ACC112 (cell line): ENCODE results near the gene PAX5.

Experiments used
- H2AFZ ChIP-seq: fragments of 200-600 bp; sonication (generic); one replicate; pipeline ENCODE4 v1.6.0; 2017; ENCODE audit warnings: antibody characterized with exemption, low read length; ENCODE audit not compliant: unreplicated experiment
- H3K27ac ChIP-seq: fragments of 200-600 bp; sonication (generic); 2 replicates; pipeline ENCODE4 v1.5.1; 2014; ENCODE audit warnings: low read depth, mild to moderate bottlenecking, antibody characterized with exemption, low read length, moderate library complexity
- H3K27me3 ChIP-seq: fragments of 200-600 bp; sonication (generic); 2 replicates; pipeline ENCODE4 v1.6.1; 2014; ENCODE audit warnings: mild to moderate bottlenecking, antibody characterized with exemption, low read length, moderate library complexity, mixed read lengths; ENCODE audit not compliant: insufficient read depth
- H3K36me3 ChIP-seq: fragments of 200-600 bp; sonication (generic); 2 replicates; pipeline ENCODE4 v1.6.1; 2016; ENCODE audit warnings: mild to moderate bottlenecking, antibody characterized with exemption, low read length, moderate library complexity, mixed read lengths; ENCODE audit not compliant: insufficient read depth
- H3K4me1 ChIP-seq: fragments of 200-600 bp; sonication (generic); one replicate; pipeline ENCODE4 v1.6.1; 2016; ENCODE audit warnings: low read length, mixed read lengths; ENCODE audit not compliant: insufficient read depth, unreplicated experiment, control insufficient read depth
- H3K4me3 ChIP-seq: fragments of 200-600 bp; sonication (generic); 2 replicates; pipeline ENCODE4 v1.5.1; 2014; ENCODE audit warnings: mild to moderate bottlenecking, low read depth, low read length
- H3K79me2 ChIP-seq: fragments of 200-600 bp; sonication (generic); one replicate; pipeline ENCODE4 v1.6.0; 2016; ENCODE audit warnings: low read length; ENCODE audit not compliant: control insufficient read depth, unreplicated experiment, insufficient read depth

The PAX5 gene

DNA sequence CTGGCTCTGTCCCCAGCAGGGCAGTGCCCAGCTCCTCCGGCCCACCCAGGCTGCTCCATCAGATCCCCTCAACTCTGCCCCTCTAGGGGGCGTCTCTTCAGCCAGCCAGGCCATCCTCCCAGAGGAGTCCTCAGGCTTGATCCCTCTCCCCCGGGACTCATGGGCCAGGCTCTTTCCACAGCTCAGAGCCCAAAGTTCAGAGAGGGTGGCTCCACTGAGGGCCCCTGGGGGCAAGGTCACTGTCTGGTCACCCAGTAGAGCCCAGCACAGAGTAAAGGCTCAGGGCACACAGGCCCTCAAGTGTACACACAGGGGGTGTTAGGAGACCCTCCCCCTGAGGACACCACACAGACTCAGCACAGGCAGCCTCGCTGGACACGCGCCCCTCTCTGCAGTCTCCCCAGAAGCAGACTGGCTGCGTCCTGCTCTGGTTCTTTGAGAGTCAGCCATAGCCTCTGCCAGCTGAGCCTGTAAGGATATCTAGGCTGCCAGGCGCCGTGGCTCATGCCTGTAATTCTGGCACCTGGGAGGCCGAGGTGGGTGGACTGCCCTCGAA is 64.8 kb downstream of the PAX5 start:
- Histone ChIP-seq H3K27ac (no peak overlapping the region), H2AFZ (no peak overlapping the region), H3K36me3 (no peaks in the 10 kb centered on the region), H3K4me3 (no peak overlapping the region), H3K79me2 (no peaks in the 10 kb centered on the region), H3K27me3 (peaks cover 32% of the 10 kb centered on the region), H3K4me1 (no peaks in the 10 kb centered on the region)

DNA sequence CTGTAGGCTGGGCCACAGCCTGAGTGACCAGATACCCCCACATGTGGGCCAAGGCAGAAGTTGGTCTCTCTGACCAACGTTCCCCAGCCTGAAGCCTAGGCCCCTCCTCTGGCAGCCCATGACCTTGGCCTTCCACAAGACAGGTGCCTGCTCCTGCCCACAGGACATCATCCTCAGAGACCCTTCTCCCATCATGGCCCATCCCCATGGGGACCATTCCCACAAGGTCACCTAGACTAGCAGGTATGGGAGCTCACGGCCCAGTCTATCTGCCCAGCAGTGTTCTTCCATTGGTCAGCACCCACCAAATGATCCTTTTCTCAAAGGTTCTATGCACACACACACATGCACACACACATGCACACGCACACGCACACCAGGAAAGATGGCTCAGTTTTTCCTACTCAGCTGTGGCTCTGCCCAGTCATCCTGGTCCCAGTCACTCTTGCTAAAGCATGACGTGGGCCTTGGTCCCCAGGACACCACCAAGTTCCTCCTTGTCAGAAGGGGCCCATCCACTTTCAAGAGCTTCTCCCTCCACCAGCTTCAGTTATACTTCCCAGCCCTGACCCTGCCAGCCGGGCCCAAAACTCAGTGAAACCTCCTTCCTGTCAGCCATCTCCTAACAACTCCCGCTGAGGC is 65.4 kb downstream of the PAX5 start:
- H3K36me3 ChIP-seq: no peaks in the 10 kb centered on the region
- no peak overlapping the region for H2AFZ ChIP-seq
- H3K27me3 ChIP-seq: peaks cover 32% of the 10 kb centered on the region
- no peaks in the 10 kb centered on the region for H3K79me2 ChIP-seq
- H3K4me1 ChIP-seq: no peaks in the 10 kb centered on the region
- no peak overlapping the region for H3K27ac ChIP-seq
- no peak overlapping the region for H3K4me3 ChIP-seq

DNA sequence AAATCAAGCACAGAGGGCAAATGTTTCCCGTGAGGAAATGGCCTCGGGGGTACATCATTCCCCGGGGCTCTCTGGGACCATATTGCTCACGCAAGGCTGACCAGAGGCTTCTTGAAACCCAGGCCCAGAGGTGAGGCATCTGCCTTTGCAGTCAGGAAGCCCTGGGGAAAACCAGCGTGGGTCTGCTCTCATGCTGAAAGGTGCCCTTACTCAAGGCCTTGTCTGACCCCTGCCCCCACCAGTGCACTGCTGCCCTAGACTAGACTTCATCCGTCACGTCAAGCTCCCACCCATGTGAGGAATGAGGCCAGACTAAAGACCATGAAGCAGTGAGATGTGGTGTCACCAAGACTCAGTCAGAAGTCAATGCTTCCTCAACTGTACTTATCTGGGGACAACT is 66.1 kb downstream of the PAX5 start:
- Histone ChIP-seq H3K36me3 (no peaks in the 10 kb centered on the region), H3K4me3 (no peak overlapping the region), H2AFZ (no peak overlapping the region), H3K79me2 (no peaks in the 10 kb centered on the region), H3K4me1 (no peaks in the 10 kb centered on the region), H3K27me3 (peaks cover 32% of the 10 kb centered on the region), H3K27ac (no peak overlapping the region)

DNA sequence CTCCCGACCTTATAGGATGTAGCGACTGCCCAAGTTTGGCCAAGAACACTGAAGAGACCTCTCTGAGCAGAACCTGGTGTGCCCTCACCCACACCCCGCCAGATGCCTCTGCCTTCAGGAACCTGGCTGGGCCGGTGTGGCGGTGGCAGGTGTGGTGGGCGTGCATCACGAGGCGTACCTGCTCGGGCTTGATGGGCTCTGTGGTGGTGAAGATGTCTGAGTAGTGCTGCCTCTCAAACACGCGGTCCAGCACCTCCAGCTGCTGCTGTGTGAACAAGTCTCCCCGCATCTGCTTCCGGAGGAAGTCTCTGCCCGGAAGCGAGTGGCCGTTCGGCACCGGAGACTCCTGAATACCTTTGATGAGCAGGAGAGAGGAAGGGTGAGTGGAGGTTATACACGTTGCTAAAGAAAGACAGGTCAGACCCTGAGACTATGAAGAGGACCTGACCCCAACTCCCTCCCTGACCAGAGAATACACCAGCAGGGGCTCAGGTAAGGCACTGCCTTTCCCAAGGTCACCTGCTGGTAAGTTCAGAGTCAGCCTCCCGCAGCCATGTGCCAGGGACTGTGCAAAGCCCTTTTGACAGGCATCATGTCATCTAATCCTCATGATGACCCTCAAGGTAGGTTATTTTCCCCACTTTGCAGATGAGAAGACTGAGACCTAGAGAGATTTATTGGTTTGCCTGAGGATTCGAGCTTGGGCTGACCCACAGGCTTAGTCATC is 67.5 kb downstream of the PAX5 start:
- H3K36me3 ChIP-seq: no peaks in the 10 kb centered on the region
- H2AFZ ChIP-seq: no peak overlapping the region
- no peak overlapping the region for H3K4me3 ChIP-seq
- no peaks in the 10 kb centered on the region for H3K4me1 ChIP-seq
- no peaks in the 10 kb centered on the region for H3K79me2 ChIP-seq
- H3K27ac ChIP-seq: no peak overlapping the region
- H3K27me3 ChIP-seq: peaks cover 37% of the 10 kb centered on the region

DNA sequence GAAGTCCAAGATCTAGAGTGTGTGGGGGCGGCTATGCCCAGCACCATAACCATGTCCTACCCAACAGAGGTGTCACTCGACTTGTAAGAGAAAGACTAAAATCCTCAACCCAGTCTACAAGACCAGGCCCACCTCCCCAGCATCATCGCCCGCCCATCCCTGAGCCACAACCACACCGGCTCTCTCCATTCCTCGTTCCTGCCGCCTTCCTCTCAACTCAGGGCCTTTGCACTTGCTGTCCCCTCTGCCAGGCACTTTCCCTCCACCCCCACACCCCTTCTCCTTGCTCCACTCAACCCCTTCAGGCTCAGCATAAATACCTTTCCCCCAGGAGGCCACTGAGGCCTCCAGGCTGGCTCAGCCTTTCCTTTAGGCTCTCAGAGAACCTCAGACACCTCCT is 69.3 kb downstream of the PAX5 start:
- no peak overlapping the region for H2AFZ ChIP-seq
- no peak overlapping the region for H3K27ac ChIP-seq
- no peaks in the 10 kb centered on the region for H3K36me3 ChIP-seq
- H3K79me2 ChIP-seq: no peaks in the 10 kb centered on the region
- H3K4me1 ChIP-seq: no peaks in the 10 kb centered on the region
- no peak overlapping the region for H3K4me3 ChIP-seq
- peaks cover 40% of the 10 kb centered on the region for H3K27me3 ChIP-seq

DNA sequence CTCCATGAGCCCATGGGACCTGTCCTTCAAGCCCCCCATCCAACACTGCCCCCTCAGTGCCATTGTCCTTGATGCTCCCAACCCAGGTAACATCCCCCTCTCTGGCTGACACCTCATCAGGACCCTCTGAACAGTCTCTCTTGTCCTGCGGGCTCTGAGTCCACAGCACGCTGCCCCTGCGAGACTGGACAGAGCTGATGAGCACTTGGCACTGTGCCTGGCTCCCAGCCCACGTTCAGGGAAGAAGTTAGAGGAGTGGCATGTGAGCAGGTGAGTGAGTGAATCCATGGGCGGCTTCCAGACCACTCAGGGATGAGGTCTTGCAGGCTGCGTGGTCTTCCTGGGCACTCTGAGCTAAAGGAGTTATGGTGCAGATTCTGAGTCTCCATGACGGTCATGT is 70.7 kb downstream of the PAX5 start:
- no peaks in the 10 kb centered on the region for H3K36me3 ChIP-seq
- H3K79me2 ChIP-seq: no peaks in the 10 kb centered on the region
- H3K27ac ChIP-seq: no peak overlapping the region
- peaks cover 52% of the 10 kb centered on the region for H3K27me3 ChIP-seq
- H2AFZ ChIP-seq: no peak overlapping the region
- H3K4me3 ChIP-seq: no peak overlapping the region
- no peaks in the 10 kb centered on the region for H3K4me1 ChIP-seq

DNA sequence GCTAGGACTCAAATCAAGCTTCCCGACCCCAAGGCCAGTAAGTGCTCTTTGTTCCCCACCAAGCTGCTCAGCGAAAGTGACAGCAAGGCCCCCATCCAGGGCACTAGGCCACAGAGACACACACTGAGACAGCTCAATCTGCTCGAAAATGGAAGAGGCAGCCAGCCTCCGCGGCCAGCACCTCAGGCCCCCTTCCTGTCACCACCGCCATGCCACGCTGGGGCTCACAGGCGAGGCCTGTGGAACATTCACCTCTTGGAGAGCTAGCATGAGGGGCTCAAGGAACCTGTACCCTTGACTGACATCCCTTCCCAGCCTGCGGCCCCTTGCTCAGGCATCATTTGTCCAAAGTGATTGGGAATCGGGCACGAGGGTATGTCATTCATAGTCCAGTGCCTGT is 71.4 kb downstream of the PAX5 start:
- Histone ChIP-seq H3K4me1 (no peaks in the 10 kb centered on the region), H3K27ac (no peak overlapping the region), H3K27me3 (peaks cover 59% of the 10 kb centered on the region), H3K79me2 (no peaks in the 10 kb centered on the region), H3K36me3 (no peaks in the 10 kb centered on the region), H3K4me3 (no peak overlapping the region), H2AFZ (no peak overlapping the region)

DNA sequence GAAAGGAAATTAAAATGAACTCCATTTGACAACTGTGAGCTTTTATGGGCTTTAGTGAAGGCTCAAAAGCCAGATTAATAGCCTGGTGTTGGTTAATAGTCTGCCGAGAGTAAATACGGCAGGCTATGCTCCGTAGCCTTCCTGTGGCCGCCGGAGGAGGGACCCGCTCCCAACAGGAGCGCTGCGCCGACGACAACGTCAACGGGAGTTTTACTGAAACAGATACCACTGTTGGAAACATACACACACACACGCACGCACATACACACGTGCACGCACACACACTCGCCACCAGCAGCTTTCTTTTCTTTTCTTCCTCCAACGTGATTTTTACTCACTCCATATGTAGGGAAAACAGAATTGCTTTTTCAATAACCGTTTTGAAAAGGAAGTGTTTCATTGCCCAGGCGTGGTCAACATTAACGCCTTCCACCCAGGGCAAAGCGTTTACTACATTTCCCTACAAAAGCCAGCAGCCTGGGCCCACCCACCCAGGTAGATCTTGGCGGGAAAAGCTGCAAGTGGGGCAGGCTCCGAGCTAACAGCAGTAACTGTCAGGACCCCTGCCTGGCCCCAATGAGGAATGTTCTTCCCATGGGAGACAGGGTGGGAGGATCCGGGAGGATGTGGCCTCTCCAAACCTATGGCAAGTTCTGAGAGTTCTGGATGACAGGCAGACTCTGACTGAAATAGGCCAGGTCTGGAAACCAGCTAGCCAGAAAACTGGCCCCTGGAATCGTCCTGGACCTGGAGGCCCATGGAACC is 72.3 kb downstream of the PAX5 start:
- Histone ChIP-seq H3K79me2 (no peaks in the 10 kb centered on the region), H2AFZ (peak overlapping the region; percentile 80), H3K36me3 (no peaks in the 10 kb centered on the region), H3K4me3 (peak overlapping the region; percentile 65; the same call in 1 of the 2 replicates), H3K27me3 (peaks cover 65% of the 10 kb centered on the region), H3K27ac (no peak overlapping the region), H3K4me1 (no peaks in the 10 kb centered on the region)

DNA sequence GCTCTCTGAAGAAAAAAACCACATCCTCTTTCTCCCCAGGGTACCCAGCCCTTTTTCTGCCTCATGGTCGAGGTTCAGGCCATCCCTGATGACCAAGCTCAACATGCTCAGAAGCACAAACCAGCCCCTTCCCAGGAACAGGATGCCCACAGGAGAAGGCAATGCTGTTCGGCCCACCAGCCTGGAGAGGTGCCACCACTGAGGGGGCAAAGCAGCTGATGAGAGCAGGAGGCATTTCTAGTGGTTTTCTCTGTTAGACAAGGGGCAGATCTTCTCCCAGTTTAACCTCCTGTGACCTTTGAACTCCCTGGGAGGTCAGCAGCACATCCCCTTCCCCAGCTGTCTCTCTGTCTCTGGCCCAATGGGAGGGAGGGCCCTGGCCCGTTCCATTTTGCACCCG is 73.0 kb downstream of the PAX5 start:
- H3K36me3 ChIP-seq: no peaks in the 10 kb centered on the region

DNA sequence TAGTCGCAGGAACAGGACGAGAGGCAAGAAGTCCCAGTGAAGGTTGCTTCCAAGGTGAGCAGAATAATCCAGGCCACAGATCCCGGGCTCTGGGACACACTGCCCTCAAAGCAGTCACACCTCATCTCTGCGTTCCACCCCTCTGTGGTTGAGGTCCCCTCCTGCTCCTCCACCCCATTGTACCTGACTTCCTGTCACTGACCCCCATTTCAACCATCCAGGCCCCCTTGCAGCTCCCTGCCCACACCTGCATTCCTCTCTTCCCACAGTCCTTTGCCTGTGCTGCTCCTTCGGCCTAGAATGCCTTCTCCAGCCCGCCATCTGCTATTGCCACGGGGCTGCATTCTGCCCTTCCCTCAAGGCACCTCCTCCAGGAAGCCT is 73.5 kb downstream of the PAX5 start:
- no peaks in the 10 kb centered on the region for H3K36me3 ChIP-seq
- H3K27me3 ChIP-seq: peaks cover 72% of the 10 kb centered on the region
- H3K27ac ChIP-seq: no peak overlapping the region
- H3K4me3 ChIP-seq: no peak overlapping the region
- no peak overlapping the region for H2AFZ ChIP-seq
- H3K79me2 ChIP-seq: no peaks in the 10 kb centered on the region
- H3K4me1 ChIP-seq: no peaks in the 10 kb centered on the region

More for the DNA sequence above, 73.0 kb downstream of the PAX5 start:
- H3K4me1 ChIP-seq: no peaks in the 10 kb centered on the region
- H3K27me3 ChIP-seq: peaks cover 69% of the 10 kb centered on the region
- no peak overlapping the region for H3K27ac ChIP-seq
- H3K79me2 ChIP-seq: no peaks in the 10 kb centered on the region
- H3K4me3 ChIP-seq: no peak overlapping the region
- H2AFZ ChIP-seq: no peak overlapping the region
